Fibroblast of mammary gland (primary cell): Measurements from ENCODE around the gene MFSD6.
"Not testable (repeated sequence)": the region's sequence is repeated elsewhere in the genome, so short reads cannot be mapped to it uniquely, and the experiment has no call there.

Experiments used
- DNase-seq: peaks from one replicate; pipeline ENCODE4 v3.0.0-alpha.2; 2010; ENCODE audit warnings: low read depth
- H3K4me3 ChIP-seq: 2 replicates; pipeline ENCODE4 v1.5.1; 2011; ENCODE audit warnings: low read depth, mild to moderate bottlenecking, low read length, moderate library complexity; ENCODE audit not compliant: control insufficient read depth
- CTCF ChIP-seq: conservative IDR thresholded peaks from 2 replicates; pipeline ENCODE4 v1.5.1; 2011; ENCODE audit warnings: low read depth, low read length, inconsistent platforms; ENCODE audit not compliant: control insufficient read depth, insufficient read depth

The MFSD6 gene

GRCh38 chr2:190507135-190507534 lies 99.0 kb downstream of the MFSD6 start:
- H3K4me3 ChIP-seq, result no peak overlapping the region
- DNase-seq, result no peak
- TF ChIP-seq CTCF, result no peak

GRCh38 chr2:190509895-190510294 lies 101.7 kb downstream of the MFSD6 start:
- not testable (repeated sequence) for DNase-seq, H3K4me3 ChIP-seq

DNA sequence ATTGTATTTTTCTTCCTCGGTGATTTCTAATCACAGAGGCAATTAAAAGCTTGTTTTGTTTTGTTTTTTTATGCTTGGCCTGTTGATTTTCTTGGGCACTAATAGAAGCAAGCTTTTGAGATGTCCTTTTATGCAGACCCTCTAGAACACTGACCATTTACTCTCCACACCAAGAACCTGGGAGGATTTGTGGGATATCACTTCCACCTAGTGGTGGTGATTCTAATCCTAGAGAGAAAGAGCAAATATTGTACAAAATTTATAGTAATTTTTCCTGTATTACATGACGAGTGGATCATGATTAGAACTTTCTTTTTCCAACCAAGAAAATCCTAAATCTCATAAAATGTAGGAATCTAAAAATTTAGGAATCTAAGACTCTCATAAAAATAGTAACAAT lies 102.9 kb downstream of the MFSD6 start:
- no peak overlapping the region for H3K4me3 ChIP-seq
- peak; percentile 51 for TF ChIP-seq CTCF
- peak; percentile 56 for DNase-seq

DNA sequence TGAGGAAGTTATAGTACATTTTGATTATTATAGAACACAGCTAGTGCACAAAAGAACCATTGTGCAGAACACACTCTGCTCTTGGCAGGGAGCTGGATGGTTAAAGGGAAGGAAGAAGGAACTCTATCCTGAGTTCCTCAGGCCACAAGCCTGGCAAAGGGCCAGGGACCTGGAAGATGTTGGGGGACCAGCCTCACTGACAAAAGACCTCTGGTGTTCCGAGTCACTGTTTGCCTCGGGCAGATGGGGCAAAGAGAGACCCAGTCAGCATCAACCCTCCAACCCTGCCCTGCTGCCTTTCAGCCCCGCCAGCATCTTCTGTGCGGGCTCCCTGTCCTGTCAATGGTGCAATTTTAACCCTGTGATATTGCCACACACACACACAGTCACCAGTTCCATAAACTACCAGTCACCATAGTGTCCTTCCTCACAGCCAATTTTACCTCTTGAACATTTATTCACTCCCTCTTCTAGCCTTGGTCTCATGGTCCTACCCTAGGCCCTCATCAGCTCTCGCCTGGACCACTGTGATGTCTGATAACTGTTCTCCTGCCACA lies 104.5 kb downstream of the MFSD6 start:
- no peak for DNase-seq
- H3K4me3 ChIP-seq, result no peak overlapping the region
- no peak for TF ChIP-seq CTCF

DNA sequence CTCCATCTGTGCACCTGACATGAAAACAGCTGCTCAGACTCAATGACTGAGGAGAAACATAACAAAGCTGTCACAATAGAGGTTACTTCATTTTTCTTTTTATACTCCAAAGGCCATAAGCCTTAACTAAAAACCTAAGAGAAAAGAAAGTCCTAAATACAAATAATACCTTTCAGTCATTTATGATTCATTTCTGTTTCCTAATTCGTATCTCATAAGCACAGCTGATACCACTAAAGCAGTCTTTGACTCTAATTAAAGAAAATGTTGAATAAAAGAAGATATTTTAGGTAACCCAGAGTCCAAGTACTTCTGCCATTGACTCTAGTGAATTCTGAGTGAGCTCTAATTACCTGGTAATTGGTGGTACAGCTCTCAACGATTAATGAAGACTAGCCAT lies 105.7 kb downstream of the MFSD6 start:
- no peak overlapping the region for H3K4me3 ChIP-seq
- no peak for TF ChIP-seq CTCF
- no peak for DNase-seq

GRCh38 chr2:190514676-190515075 lies 106.5 kb downstream of the MFSD6 start:
- TF ChIP-seq CTCF, result no peak
- peak; percentile 50 for DNase-seq
- no peak overlapping the region for H3K4me3 ChIP-seq

DNA sequence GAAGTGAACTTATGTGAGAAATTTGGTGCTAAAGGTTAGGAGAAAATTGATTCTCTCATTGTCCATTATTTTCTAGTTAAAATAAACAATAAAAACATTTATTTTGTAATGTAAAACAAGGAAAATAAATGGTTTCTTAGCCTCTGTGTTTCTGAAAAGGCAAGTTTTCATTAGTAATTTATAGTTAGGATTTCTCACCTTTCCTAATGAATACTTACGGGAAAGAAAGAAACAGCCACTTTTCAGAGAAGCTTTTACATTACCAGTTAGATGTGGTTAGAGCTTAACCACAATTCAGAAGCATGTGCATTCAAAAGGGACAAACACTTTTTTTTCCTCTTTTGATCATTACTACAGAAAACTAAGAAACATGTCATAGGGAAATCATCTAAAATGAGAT lies 107.5 kb downstream of the MFSD6 start:
- H3K4me3 ChIP-seq, result no peak overlapping the region
- DNase-seq, result no peak
- no peak for TF ChIP-seq CTCF
